Kidney glomerular epithelial cell (primary cell): ENCODE measurements around the gene FAM72D.
"Not testable (repeated sequence)": the region's sequence is repeated elsewhere in the genome, so short reads cannot be mapped to it uniquely, and the experiment has no call there.

Source experiments
- DNase-seq: peaks from one replicate; lab custom pipeline; 2025; lab: John Stamatoyannopoulos, UW

The FAM72D gene

GRCh38 chr1:145082483-145083255 lies 13.1 kb upstream of the FAM72D start:
- DNase-seq = not testable (repeated sequence)

- not testable (repeated sequence) for DNase-seq
These were observed 2.1 kb upstream of the FAM72D start for GRCh38 chr1:145093517-145094149.

GRCh38 chr1:145094655-145095211 lies 1.0 kb upstream of the FAM72D start:
- DNase-seq = not testable (repeated sequence)

GRCh38 chr1:145101725-145102124 lies 6.0 kb downstream of the FAM72D start:
- not testable (repeated sequence) for DNase-seq

- DNase-seq = not testable (repeated sequence)
These were observed 7.5 kb downstream of the FAM72D start for GRCh38 chr1:145103294-145103693.

- DNase-seq = not testable (repeated sequence)
These were observed 15.9 kb downstream of the FAM72D start for GRCh38 chr1:145111674-145112073.

GRCh38 chr1:145112703-145113102 lies 16.9 kb downstream of the FAM72D start:
- not testable (repeated sequence) for DNase-seq

GRCh38 chr1:145114560-145115057 lies 18.8 kb downstream of the FAM72D start:
- not testable (repeated sequence) for DNase-seq

- DNase-seq = not testable (repeated sequence)
These were observed 20.1 kb downstream of the FAM72D start for GRCh38 chr1:145115587-145116493.

GRCh38 chr1:145119842-145120241 lies 24.1 kb downstream of the FAM72D start:
- DNase-seq = not testable (repeated sequence)

- not testable (repeated sequence) for DNase-seq
These were observed 26.7 kb downstream of the FAM72D start for GRCh38 chr1:145122344-145123061.

- not testable (repeated sequence) for DNase-seq
These were observed 27.3 kb downstream of the FAM72D start for GRCh38 chr1:145123062-145123395.

GRCh38 chr1:145123992-145124641 lies 28.3 kb downstream of the FAM72D start:
- DNase-seq = not testable (repeated sequence)

GRCh38 chr1:145125112-145125511 lies 29.3 kb downstream of the FAM72D start:
- not testable (repeated sequence) for DNase-seq

- not testable (repeated sequence) for DNase-seq
These were observed 31.4 kb downstream of the FAM72D start for GRCh38 chr1:145127144-145127543.

- not testable (repeated sequence) for DNase-seq
These were observed 33.1 kb downstream of the FAM72D start for GRCh38 chr1:145128697-145129469.

- not testable (repeated sequence) for DNase-seq
These were observed 38.7 kb downstream of the FAM72D start for GRCh38 chr1:145134476-145134875.

- not testable (repeated sequence) for DNase-seq
These were observed 44.8 kb downstream of the FAM72D start for GRCh38 chr1:145140549-145140948.

- DNase-seq = not testable (repeated sequence)
These were observed 48.6 kb downstream of the FAM72D start for GRCh38 chr1:145144264-145144913.
